ENCODE measurements around the gene THSD4. TPM values are rescaled to one million over a fixed set of nuclear protein-coding genes. Genes with fewer than 3 reads are reported as not detected.

The THSD4 gene
- total and polyA plus RNA-seq, 2 of the 4 experiments (the other 2 are of a cell fraction) = 25.5 to 31.1 TPM

GRCh38 chr15:71195242-71195641 is 80.0 kb downstream of the THSD4 start:
- no peak overlapping the region for H3K4me3 ChIP-seq (ENCODE audit: insufficient read depth, low read depth, low read length)
- intact Hi-C loops (cut with micrococcal nuclease) (no loop called here), in situ Hi-C loops (cut with MboI; ENCODE audit: low sequenced_read_pairs) (no loop called here), dilution Hi-C loops (cut with HindIII; ENCODE audit: low sequenced_read_pairs, unreplicated experiment) (no loop called here)
- WGBS, 2 experiments (ENCODE audit: extremely low coverage in 2 of 2, insufficient read length in 1 of 2) = 100% methylated on average over 1 of the region's 1 CpG; no CpG with 5 or more reads in 1 of the 2 experiments
- no peak overlapping the region for H3K18ac ChIP-seq (ENCODE audit: low read depth, low read length)
- H3K79me1 ChIP-seq (ENCODE audit: low read depth in 1 of 2, low read length in 2 of 2) = peaks cover 35 to 46% of the 10 kb centered on the region in 2 experiments
- POLR2A ChIA-PET (ENCODE audit: unreplicated experiment) = no interaction called here
- no peak for DNase-seq
- no peaks in the 10 kb centered on the region for H3K9me3 ChIP-seq (ENCODE audit: control insufficient read depth, insufficient read depth, low read length)
- H2BK120ac ChIP-seq (ENCODE audit: low read depth, low read length) = no peak overlapping the region
- peaks cover 15% of the 10 kb centered on the region for H3K4me1 ChIP-seq (ENCODE audit: control insufficient read depth, insufficient read depth, low read length)
- no peak overlapping the region for H2BK15ac ChIP-seq (ENCODE audit: low read depth, low read length)
- TF ChIP-seq ELK1 (IDR thresholded peaks at IDR 0.05; ENCODE audit: borderline replicate concordance, low read depth, low read length) = no peak
- TF ChIP-seq CHD1 (IDR thresholded peaks at IDR 0.05; ENCODE audit: low read depth, low read length) = no peak
- no peak for TF ChIP-seq RAD21 (IDR thresholded peaks at IDR 0.05; ENCODE audit: low read length)
- no peak for TF ChIP-seq NFE2L2 (IDR thresholded peaks at IDR 0.05; ENCODE audit: low read depth, low read length)
- no peak for TF ChIP-seq MXI1 (IDR thresholded peaks at IDR 0.05; ENCODE audit: borderline replicate concordance, low read depth, low read length)
- no peak overlapping the region for H3K23ac ChIP-seq (ENCODE audit: low read depth, low read length)
- H3K4ac ChIP-seq (ENCODE audit: low read depth, low read length) = no peak overlapping the region
- H4K91ac ChIP-seq (ENCODE audit: insufficient read depth, low read depth, low read length) = no peak overlapping the region
- CTCF ChIA-PET = no interaction called here
- H3K9me1 ChIP-seq (ENCODE audit: insufficient read depth, low read length) = peaks cover 21% of the 10 kb centered on the region
- H3K14ac ChIP-seq (replicated peaks; ENCODE audit: low read depth, low read length) = no peak overlapping the region
- no peak overlapping the region for H2AK5ac ChIP-seq (ENCODE audit: low read depth, low read length)
- no peak for ATAC-seq (ENCODE audit: low read depth)
- H3K56ac ChIP-seq (ENCODE audit: extremely low read depth, insufficient read depth, low read length) = no peak overlapping the region
- H2BK20ac ChIP-seq (ENCODE audit: low read depth, low read length) = no peak overlapping the region
- no peak overlapping the region for H2AK9ac ChIP-seq (replicated peaks; ENCODE audit: low read depth, low read length, poor library complexity)
- H2AFZ ChIP-seq (replicated peaks; ENCODE audit: low read length, poor library complexity) = no peak overlapping the region
- H4K8ac ChIP-seq (ENCODE audit: low read depth in 2 of 2, low read length in 2 of 2) = no peak overlapping the region
- H3K27me3 ChIP-seq (ENCODE audit: control insufficient read depth, insufficient read depth, low read length) = no peaks in the 10 kb centered on the region
- H4K5ac ChIP-seq (ENCODE audit: low read depth, low read length) = no peak overlapping the region
- H4K20me1 ChIP-seq (ENCODE audit: insufficient read depth, low read length) = peaks cover 8% of the 10 kb centered on the region
- BruUV-seq (replicated peaks) = no TSS peak
- no peak overlapping the region for H3K27ac ChIP-seq (ENCODE audit: insufficient read depth, low read length)
- no peak overlapping the region for H2BK5ac ChIP-seq (ENCODE audit: low read depth, low read length, poor library complexity, severe bottlenecking)
- no peak overlapping the region for H3K9ac ChIP-seq (ENCODE audit: low read depth, low read length)
- peaks cover 8% of the 10 kb centered on the region; the same call in 1 of the 2 replicates for H3K36me3 ChIP-seq (ENCODE audit: control insufficient read depth, insufficient read depth, low read length)
- no peak overlapping the region for H3K4me2 ChIP-seq (ENCODE audit: low read depth, low read length)

Measured in IMR-90 (cell line).